OCI-LY1 (cell line): ENCODE data around the gene FTO.

Source experiments
- H2AFZ ChIP-seq: fragments of 200-600 bp; sonication (generic), shearing (Covaris generic); 2 replicates; pipeline ENCODE4 v1.6.0; 2014; ENCODE audit warnings: antibody characterized with exemption, mild to moderate bottlenecking, low read length
- H3F3A ChIP-seq: fragments of 200-600 bp; sonication (generic), shearing (Covaris generic); 2 replicates; pipeline ENCODE4 v1.6.0; 2014; ENCODE audit warnings: mild to moderate bottlenecking, antibody characterized with exemption, low read length, moderate library complexity; ENCODE audit not compliant: insufficient read depth
- H3K27ac ChIP-seq: fragments of 200-600 bp; sonication (generic); 2 replicates; pipeline ENCODE4 v1.5.1; 2014; ENCODE audit warnings: low read length, mixed run types, mild to moderate bottlenecking, low read depth; ENCODE audit not compliant: poor library complexity, severe bottlenecking
- H3K27me3 ChIP-seq: fragments of 200-600 bp; sonication (generic); 2 replicates; pipeline ENCODE4 v1.6.0; 2014; ENCODE audit warnings: antibody characterized with exemption, mild to moderate bottlenecking, low read length, moderate library complexity; ENCODE audit not compliant: insufficient read depth
- H3K36me3 ChIP-seq: fragments of 200-600 bp; sonication (generic); 2 replicates; pipeline ENCODE4 v1.6.1; 2014; ENCODE audit warnings: mild to moderate bottlenecking, antibody characterized with exemption, low read length, moderate library complexity, mixed read lengths; ENCODE audit not compliant: insufficient read depth
- H3K4me1 ChIP-seq: fragments of 200-600 bp; sonication (generic); 2 replicates; pipeline ENCODE4 v1.5.1; 2014; ENCODE audit warnings: mild to moderate bottlenecking, low read length, moderate library complexity; ENCODE audit not compliant: insufficient read depth, severe bottlenecking
- H3K4me2 ChIP-seq: fragments of 200-600 bp; sonication (generic), shearing (Covaris generic); 2 replicates; pipeline ENCODE4 v1.6.1; 2014; ENCODE audit warnings: low read length
- H3K4me3 ChIP-seq: fragments of 200-600 bp; sonication (generic); 2 replicates; pipeline ENCODE4 v1.5.1; 2014; ENCODE audit warnings: low read length, low read depth, mild to moderate bottlenecking, mixed read lengths; ENCODE audit not compliant: poor library complexity, severe bottlenecking
- H3K79me2 ChIP-seq: fragments of 200-600 bp; shearing (Covaris generic); 2 replicates; pipeline ENCODE4 v1.6.1; 2016; ENCODE audit warnings: mixed run types, low read length, mixed read lengths; ENCODE audit not compliant: insufficient read depth
- H3K9ac ChIP-seq: fragments of 200-600 bp; sonication (generic), shearing (Covaris generic); 2 replicates; pipeline ENCODE4 v1.6.1; 2014; ENCODE audit warnings: mild to moderate bottlenecking, low read length, mixed read lengths
- H3K9me2 ChIP-seq: fragments of 200-600 bp; sonication (generic), shearing (Covaris generic); 2 replicates; pipeline ENCODE4 v1.6.1; 2014; ENCODE audit warnings: low read depth, mild to moderate bottlenecking, low read length, mixed read lengths
- H3K9me3 ChIP-seq: fragments of 200-600 bp; shearing (Covaris generic); 2 replicates; pipeline ENCODE4 v1.6.1; 2014; ENCODE audit warnings: low read length, mixed read lengths
- H4K20me1 ChIP-seq: fragments of 200-600 bp; sonication (generic), shearing (Covaris generic); 2 replicates; pipeline ENCODE4 v1.6.0; 2016; ENCODE audit warnings: mild to moderate bottlenecking, low read length; ENCODE audit not compliant: insufficient read depth
- CTCF ChIP-seq: fragments of 200-600 bp; sonication (generic), shearing (Covaris generic); IDR thresholded peaks from 2 replicates; pipeline ENCODE4 v1.5.1; 2017; ENCODE audit warnings: mild to moderate bottlenecking, antibody characterized with exemption, low read length, moderate library complexity, mixed read lengths
- EZH2 ChIP-seq: fragments of 200-600 bp; sonication (generic), shearing (Covaris generic); IDR thresholded peaks from 2 replicates; pipeline ENCODE4 v1.8.0; 2017; ENCODE audit warnings: borderline replicate concordance, mixed run types, mild to moderate bottlenecking, antibody characterized with exemption, low read length, moderate library complexity, mixed read lengths

Gene FTO

GRCh38 chr16:54174201-54174600 is 470.2 kb downstream of the FTO start:
- H3K4me2 ChIP-seq: no peak overlapping the region
- H3K27me3 ChIP-seq: no peaks in the 10 kb centered on the region
- H4K20me1 ChIP-seq: no peaks in the 10 kb centered on the region
- no peak overlapping the region for H3K4me3 ChIP-seq
- TF ChIP-seq EZH2: no peak
- TF ChIP-seq CTCF: no peak
- no peaks in the 10 kb centered on the region for H3K4me1 ChIP-seq
- no peaks in the 10 kb centered on the region for H3K36me3 ChIP-seq
- no peak overlapping the region for H2AFZ ChIP-seq
- no peaks in the 10 kb centered on the region for H3K79me2 ChIP-seq
- H3F3A ChIP-seq: no peaks in the 10 kb centered on the region
- no peaks in the 10 kb centered on the region for H3K9me3 ChIP-seq
- H3K9ac ChIP-seq: no peak overlapping the region
- no peaks in the 10 kb centered on the region for H3K9me2 ChIP-seq
- no peak overlapping the region for H3K27ac ChIP-seq

GRCh38 chr16:54174750-54175149 is 470.8 kb downstream of the FTO start:
- H2AFZ ChIP-seq: no peak overlapping the region
- no peaks in the 10 kb centered on the region for H4K20me1 ChIP-seq
- H3K79me2 ChIP-seq: no peaks in the 10 kb centered on the region
- H3K9me3 ChIP-seq: no peaks in the 10 kb centered on the region
- H3K9me2 ChIP-seq: no peaks in the 10 kb centered on the region
- H3K27ac ChIP-seq: no peak overlapping the region
- TF ChIP-seq CTCF (no peak), EZH2 (no peak)
- no peaks in the 10 kb centered on the region for H3F3A ChIP-seq
- no peaks in the 10 kb centered on the region for H3K4me1 ChIP-seq
- H3K27me3 ChIP-seq: no peaks in the 10 kb centered on the region
- H3K4me3 ChIP-seq: no peak overlapping the region
- H3K36me3 ChIP-seq: no peaks in the 10 kb centered on the region
- no peak overlapping the region for H3K9ac ChIP-seq
- H3K4me2 ChIP-seq: no peak overlapping the region

- no peaks in the 10 kb centered on the region for H4K20me1 ChIP-seq
- H3K27ac ChIP-seq: no peak overlapping the region
- H3K9ac ChIP-seq: no peak overlapping the region
- H2AFZ ChIP-seq: no peak overlapping the region
- H3K27me3 ChIP-seq: no peaks in the 10 kb centered on the region
- no peaks in the 10 kb centered on the region for H3F3A ChIP-seq
- TF ChIP-seq CTCF (no peak), EZH2 (no peak)
- no peaks in the 10 kb centered on the region for H3K9me3 ChIP-seq
- H3K79me2 ChIP-seq: no peaks in the 10 kb centered on the region
- no peaks in the 10 kb centered on the region for H3K4me1 ChIP-seq
- no peak overlapping the region for H3K4me2 ChIP-seq
- H3K36me3 ChIP-seq: no peaks in the 10 kb centered on the region
- H3K4me3 ChIP-seq: no peak overlapping the region
- H3K9me2 ChIP-seq: no peaks in the 10 kb centered on the region
Measured at GRCh38 chr16:54175169-54175551, 471.2 kb downstream of the FTO start.
